Bronchial epithelial cell (primary cell): ENCODE data around the gene CHST11. TPM values are rescaled to one million over a fixed set of nuclear protein-coding genes. Genes with fewer than 3 reads are reported as not detected.

Experiments used
- DNase-seq: peaks from one replicate; pipeline ENCODE4 v3.0.0-alpha.2; 2010; ENCODE audit warnings: low read depth
- FAIRE-seq: peaks from 2 replicates; lab custom pipeline; 2011; peaks lifted over from hg19 to GRCh38; lab: Jason Lieb, UNC
- H3K27me3 ChIP-seq: 2 replicates; pipeline ENCODE4 v1.5.1; 2011; ENCODE audit warnings: low read length; ENCODE audit not compliant: control insufficient read depth, insufficient read depth
- H3K36me3 ChIP-seq: 2 replicates; pipeline ENCODE4 v1.5.1; 2011; ENCODE audit warnings: low read length; ENCODE audit not compliant: control insufficient read depth, insufficient read depth
- H3K4me3 ChIP-seq: 2 replicates; pipeline ENCODE4 v1.5.1; 2011; ENCODE audit warnings: mild to moderate bottlenecking, low read depth, low read length, control low read depth
- total RNA-seq: library from RNA; depleted of rRNA; stranded (reverse); fragments of >200 nt; gene quantifications from 2 replicates; pipeline ENCODE4 v1.2.1, GENCODE V29; 2014
- TF ChIP-seq, protein P1 (sequence below): IDR thresholded peaks from 2 replicates; pipeline ENCODE4 v1.5.1; 2011; ENCODE audit warnings: mild to moderate bottlenecking, moderate library complexity, low read length, control low read depth, inconsistent platforms; ENCODE audit not compliant: insufficient read depth, severe bottlenecking

CHST11 gene
- total RNA-seq, 1 donor from 2014 or later = 7.9 TPM

DNA sequence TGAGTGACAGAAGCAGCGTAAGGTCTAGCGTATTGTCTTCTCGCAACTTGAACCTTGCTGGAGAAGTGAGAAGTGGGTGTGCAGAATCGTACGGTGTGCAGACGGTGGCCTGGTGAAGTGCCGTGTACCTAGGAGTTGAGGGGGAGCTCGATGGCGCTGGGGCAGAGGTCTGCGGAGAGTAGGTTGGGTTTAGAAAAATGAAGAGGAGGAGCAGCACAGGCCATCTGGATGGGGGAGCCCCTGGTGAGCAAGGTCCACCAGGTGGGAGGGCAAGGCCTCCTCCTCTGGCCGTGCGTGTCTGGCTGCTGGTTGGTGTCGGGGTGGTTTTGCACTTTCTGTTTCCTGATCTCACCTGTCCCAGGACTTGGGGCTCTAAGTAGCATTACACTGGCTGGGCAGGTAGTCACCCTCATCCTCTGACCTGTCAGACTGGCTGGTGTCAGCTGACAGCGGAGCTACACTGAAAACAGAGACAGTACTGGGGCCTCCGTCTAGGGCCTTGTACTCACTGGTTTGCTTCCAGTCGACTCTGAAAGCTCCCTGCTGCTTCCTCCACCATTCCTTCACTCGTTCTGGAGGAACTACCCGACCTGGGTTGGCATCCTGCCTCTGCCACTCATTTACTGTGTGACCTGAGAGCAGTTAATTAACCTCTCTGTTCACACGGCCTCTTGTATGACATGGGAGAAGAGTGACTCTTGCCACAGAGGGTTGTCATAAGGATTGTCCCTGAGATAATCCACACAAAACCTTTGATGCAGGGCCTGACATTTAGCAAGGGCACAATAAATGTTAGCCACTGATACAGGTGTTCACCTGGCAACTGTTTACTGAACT, 273.1 kb downstream of the CHST11 start:
- no peak for DNase-seq
- no peak for FAIRE-seq
- Histone ChIP-seq H3K4me3 (no peak overlapping the region), H3K36me3 (no peaks in the 10 kb centered on the region), H3K27me3 (no peaks in the 10 kb centered on the region)
- TF ChIP-seq, protein P1, sequence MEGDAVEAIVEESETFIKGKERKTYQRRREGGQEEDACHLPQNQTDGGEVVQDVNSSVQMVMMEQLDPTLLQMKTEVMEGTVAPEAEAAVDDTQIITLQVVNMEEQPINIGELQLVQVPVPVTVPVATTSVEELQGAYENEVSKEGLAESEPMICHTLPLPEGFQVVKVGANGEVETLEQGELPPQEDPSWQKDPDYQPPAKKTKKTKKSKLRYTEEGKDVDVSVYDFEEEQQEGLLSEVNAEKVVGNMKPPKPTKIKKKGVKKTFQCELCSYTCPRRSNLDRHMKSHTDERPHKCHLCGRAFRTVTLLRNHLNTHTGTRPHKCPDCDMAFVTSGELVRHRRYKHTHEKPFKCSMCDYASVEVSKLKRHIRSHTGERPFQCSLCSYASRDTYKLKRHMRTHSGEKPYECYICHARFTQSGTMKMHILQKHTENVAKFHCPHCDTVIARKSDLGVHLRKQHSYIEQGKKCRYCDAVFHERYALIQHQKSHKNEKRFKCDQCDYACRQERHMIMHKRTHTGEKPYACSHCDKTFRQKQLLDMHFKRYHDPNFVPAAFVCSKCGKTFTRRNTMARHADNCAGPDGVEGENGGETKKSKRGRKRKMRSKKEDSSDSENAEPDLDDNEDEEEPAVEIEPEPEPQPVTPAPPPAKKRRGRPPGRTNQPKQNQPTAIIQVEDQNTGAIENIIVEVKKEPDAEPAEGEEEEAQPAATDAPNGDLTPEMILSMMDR = no peak

DNA sequence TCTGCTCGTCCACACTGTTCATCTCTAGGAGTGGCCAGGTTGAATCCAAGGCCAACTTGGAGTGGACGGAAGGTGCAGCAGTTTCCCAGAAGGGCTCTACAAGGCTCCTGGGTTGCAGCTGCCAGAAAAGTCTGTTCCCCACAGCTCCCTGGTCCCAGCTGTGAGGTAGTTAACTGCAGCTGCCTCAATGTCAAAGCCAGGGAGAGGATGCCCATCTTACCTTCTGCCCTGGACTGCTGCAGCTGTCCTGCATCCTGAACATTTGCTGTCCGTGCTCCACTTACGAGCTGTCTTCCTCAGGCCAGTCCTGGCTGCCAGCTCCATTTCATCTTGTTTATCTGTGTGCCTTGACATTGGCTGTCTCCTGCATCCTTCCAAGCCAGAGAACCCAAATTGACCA, 274.0 kb downstream of the CHST11 start:
- TF ChIP-seq, protein P1 = no peak
- DNase-seq (no peak), FAIRE-seq (no peak)
- Histone ChIP-seq H3K27me3 (no peaks in the 10 kb centered on the region), H3K4me3 (no peak overlapping the region), H3K36me3 (no peaks in the 10 kb centered on the region)

DNA sequence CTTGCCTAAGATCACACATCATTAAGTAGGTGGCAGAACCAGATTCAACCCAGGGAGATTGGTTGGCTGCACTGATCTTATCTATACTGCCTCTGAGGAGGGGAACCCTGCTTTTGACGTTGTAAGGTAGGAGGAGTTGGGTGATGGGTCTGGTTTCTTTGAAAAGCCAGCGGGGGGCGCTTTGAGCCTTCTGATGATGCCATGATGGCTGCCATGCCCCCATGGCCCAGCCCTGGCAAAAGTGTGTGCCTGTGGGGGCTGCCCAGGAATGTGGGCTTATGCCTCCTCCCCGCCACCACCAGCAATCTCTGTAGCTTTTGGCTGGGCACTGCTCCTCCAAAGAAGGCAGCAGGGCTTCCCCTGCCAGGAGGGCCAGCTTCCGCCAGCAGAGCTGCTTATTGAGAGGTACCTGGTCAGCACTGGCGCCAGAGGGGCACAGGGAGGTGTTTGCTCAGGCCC, 277.0 kb downstream of the CHST11 start:
- Histone ChIP-seq H3K4me3 (no peak overlapping the region), H3K36me3 (no peaks in the 10 kb centered on the region), H3K27me3 (no peaks in the 10 kb centered on the region)
- TF ChIP-seq, protein P1 = peak; percentile 11
- no peak for DNase-seq
- no peak for FAIRE-seq

- FAIRE-seq = no peak
- H3K27me3 ChIP-seq = no peaks in the 10 kb centered on the region
- no peak for DNase-seq
- H3K36me3 ChIP-seq = no peaks in the 10 kb centered on the region
- H3K4me3 ChIP-seq = no peak overlapping the region
- TF ChIP-seq, protein P1 = no peak
Observed at GRCh38 chr12:104734541-104735095, 277.9 kb downstream of the CHST11 start.

GRCh38 chr12:104735801-104736200, 279.1 kb downstream of the CHST11 start:
- no peak for DNase-seq
- Histone ChIP-seq H3K27me3 (no peaks in the 10 kb centered on the region), H3K36me3 (no peaks in the 10 kb centered on the region), H3K4me3 (no peak overlapping the region)
- FAIRE-seq = no peak
- TF ChIP-seq, protein P1 = no peak
